HG03066 (cell line): ENCODE measurements around the gene JAZF1.
"Not testable (repeated sequence)": the region's sequence is repeated elsewhere in the genome, so short reads cannot be mapped to it uniquely, and the experiment has no call there.

Experiments used
- ATAC-seq: cut with Tn5 transposase; IDR thresholded peaks from one replicate; pipeline ENCODE4 v1.9.1; 2021; ENCODE audit warnings: low read depth; ENCODE audit not compliant: unreplicated experiment

The JAZF1 gene

DNA sequence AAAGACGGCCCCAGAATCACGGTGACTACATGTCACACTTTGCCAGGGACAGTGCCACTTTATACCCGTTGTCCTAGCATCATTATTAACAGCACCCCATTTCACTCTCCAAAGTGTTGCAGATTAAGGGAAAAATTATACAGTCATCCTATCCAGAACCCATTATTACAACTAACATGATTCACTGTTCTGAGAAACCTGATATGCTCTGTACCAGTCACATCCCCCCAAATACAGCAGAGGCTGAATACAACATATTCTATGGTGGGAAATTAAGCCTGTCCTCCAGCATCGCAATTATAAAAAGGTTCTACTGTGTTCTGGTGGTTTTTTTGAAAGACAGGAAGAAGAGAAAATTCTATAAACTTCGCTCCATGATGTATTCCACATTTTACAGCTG, 162.1 kb downstream of the JAZF1 start:
- ATAC-seq, result no peak

DNA sequence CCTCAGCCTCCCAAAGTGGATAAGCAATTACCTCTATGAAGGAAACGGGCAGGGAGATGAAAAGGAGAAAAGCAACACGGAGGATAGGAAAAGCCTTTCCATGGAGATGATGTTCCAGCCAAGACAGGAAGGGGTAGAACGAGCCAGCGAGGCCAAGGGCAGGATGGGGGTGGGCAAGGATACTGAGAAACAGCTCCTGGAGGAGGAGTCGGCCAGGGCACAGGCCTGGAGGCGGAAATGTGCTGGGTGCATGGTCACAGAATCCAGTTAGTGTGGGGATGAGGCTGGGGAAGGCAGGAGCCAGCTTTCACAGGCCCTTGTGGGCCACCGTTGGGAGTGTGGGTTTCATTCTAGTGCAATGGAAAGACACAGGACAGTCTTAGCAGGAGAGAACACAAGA, 162.6 kb downstream of the JAZF1 start:
- no peak for ATAC-seq

DNA sequence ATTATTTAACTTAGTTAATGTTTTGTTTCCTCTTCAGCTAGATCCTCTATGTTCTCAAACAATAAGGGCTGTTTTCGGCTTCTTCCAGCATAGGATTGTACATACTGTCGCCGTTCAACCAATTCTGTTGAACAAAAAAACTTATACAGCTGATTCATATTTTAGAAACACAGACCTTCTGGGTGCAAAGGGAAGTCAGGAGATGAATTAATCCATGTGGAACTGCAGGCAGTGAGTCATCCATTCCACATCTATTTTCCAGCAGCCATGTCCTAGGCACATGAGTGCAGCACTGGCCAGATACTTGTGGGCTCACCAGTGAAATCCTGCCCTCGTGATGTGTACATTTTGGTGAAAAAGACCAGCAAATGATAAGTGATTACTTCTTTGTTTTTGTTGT, 163.2 kb downstream of the JAZF1 start:
- ATAC-seq, result no peak

DNA sequence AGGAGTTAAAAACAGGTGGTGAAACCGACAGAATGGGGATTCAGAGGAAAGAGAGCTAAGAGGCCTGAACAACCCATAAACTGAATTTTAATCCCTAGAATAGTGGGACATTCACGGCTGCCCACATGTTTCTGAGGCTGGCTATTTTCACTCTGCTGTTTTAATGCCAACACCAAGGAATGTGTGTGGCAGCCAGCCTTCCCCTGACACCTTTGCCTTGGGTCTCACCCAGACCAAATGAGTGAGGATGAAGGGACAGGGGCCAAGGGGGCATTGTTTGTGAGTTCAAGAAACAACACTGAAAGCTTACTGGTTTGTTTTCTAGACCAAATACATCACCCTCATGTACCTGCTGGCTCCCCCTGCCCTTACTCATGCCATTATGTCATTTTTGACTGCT, 164.3 kb downstream of the JAZF1 start:
- ATAC-seq, result no peak

DNA sequence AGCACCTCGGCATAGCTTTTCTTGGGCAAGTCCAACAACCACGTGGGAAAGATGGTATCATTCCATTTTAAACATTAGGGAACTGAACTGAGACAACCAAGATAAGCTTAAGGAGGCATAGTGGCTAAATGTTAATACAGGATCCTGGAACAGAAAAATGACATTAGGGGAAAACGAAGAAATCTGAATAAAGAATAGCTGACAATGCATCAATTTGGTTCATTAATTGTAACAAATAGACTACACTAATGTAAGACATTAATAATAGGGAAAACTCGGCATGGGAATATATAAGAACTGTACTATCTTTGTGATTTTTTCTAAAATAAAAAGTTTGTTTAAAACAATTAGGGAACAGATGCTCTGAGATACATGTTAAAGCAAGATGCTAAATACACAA, 165.4 kb downstream of the JAZF1 start:
- no peak for ATAC-seq

DNA sequence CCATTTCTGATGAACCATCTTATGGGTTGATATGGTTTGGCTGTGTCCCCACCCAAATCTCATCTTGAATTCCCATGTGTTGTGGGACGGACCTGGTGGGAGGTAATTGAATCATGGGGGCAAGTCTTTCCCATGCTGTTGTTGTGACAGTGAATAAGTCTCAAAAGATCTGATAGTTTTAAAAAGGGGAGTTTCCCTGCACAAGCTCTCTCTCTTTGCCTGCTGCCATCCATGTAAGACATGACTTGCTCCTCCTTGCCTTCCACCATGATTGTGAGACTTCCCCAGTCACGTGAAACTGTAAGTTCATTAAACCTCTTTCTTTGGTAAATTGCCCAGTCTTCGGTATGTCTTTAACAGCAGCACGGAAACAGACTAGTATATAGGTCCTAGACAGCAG, 166.3 kb downstream of the JAZF1 start:
- not testable (repeated sequence) for ATAC-seq

DNA sequence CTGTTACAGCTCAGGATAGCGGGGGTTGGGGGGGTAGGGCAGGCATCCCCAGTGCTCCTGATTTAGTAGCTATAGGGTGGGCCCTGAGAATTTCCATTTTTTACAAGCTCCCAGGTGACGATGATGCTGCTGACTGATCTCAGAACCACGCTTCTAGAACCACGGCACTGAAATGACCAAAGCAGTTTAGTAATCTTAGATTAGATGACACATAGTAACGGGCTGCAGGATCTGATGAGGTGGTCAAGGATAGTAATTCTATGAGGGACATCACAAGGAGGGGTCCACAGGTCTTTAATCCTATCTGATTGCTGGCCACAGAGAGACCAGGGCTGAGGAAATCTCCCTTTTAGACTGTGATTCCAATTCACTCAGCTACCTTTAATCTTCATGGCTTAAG, 167.2 kb downstream of the JAZF1 start:
- ATAC-seq, result no peak

DNA sequence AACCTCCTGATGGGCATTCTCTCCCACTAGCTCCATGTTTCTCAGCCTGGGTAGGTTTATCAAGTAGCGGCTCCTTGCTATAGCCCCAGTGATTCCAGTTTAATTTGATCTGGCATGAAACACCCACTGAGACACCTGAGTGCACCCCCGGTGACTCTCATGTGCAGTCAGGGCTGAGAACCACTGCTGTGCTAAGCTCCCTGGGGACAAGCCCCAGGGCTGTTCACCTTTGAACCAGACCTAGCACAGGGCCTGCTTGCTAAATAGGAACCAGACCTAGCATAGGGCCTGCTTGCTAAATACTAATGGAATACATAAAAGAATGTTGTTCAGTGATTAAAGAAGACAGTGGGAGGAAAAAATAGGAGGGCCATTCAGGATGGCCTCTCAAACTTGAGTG, 167.6 kb downstream of the JAZF1 start:
- no peak for ATAC-seq

DNA sequence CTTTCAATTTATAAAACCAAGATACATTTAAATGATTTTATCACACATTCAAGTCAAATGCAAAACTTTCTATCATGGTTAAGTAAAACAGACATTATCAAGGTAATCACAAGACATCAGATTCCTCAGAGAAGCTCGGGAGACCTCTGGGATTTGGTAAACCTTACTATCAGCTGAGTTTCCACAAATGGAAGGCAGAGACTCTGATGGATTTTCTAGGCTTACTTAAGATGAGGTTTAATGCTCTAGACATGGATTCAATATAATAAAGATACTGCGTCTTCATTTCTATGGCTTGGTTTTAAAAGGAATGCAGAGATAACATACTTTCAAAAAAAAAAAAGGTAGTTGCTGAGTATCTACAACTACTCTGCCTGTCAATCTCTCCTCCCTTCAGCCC, 171.7 kb downstream of the JAZF1 start:
- ATAC-seq, result no peak

DNA sequence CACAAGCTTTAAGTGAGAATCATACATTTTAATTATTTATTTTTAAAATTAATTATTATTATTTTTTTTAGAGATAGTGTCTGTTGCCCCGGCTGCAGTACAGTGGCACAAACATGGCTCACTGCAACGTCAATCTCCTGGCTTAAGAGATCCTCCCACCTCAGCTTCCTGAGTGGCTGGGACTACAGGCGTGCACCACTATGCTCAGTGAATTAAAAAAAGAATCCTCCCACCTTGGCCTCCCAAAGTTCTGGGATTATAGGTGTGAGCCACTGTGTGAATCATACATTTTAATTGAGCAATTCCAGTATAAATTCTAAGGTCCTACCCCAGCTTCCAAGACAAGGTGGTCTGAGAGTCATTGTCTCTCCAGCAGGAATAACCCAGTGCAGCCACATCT, 172.4 kb downstream of the JAZF1 start:
- ATAC-seq, result no peak

DNA sequence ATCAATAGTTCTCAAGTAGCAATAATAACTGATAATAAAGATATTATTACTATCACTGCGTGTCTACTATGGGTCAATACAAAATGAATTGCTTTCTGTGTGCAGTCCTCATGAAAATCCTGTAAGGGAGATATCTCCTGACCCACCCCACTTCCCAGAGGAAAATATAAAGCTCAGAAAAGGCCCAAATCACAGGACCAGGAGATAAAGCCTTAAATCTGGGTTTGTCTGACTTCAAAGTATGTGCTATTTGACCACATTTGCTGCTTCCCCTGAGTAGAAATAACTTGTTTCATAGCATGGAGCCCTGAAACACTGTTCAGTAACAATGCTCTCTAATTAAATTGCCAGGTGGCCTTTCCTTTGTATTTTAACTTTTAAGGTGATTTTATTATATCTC, 174.1 kb downstream of the JAZF1 start:
- ATAC-seq, result no peak

DNA sequence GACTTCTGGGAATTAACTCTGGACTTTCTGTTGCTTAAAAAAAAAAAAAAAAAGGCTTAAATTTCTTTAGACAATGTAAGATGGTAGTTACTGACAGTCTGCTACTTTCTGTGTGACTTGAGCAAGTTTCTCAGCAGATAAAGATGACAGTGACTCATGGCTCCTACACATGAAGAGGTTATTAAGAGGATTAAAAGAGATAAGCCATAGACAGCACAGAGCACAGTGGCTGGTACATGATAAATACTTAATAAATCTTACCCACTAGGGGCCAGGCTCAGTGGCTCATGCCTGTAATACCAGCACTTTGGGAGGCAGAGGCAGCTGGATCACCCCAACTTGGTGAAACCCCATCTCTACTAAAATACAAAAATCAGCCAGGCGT, 174.8 kb downstream of the JAZF1 start:
- ATAC-seq, result no peak

DNA sequence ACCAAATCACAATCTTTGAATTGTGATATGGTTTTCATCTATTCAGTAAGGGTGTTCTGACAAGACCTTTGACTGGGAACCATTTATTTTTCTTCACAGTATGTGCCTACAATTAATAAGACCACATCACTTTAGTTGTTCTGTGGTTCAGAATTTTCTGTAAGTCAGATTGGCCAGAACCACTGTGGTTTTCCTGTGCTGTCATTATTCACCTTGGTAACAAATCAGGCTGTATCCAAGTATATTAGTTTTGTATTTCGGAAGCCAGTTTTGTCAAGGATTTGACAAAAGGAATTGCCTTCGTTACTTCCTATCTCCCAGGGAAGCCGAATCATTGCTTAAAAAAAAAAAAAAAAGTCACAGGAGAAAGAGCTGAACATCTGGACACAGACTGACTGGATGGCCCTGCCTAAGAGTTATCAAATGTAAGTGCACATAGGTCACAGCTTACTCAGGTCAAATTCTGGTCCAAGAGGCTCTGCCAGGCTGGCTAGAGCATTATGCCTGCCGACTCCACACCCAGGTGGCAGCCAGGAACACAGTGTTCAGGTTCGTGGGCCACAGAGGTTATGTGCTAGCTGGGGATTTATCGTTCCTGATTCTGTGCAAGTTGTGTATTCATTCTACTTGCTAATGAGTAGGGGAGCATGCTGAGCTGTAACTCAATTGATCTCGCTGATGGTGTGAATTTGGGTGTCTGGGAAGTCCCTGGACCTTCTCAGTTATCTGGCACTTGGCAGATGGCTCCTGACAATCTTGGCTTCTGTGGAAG, 175.3 kb downstream of the JAZF1 start:
- ATAC-seq, result no peak

DNA sequence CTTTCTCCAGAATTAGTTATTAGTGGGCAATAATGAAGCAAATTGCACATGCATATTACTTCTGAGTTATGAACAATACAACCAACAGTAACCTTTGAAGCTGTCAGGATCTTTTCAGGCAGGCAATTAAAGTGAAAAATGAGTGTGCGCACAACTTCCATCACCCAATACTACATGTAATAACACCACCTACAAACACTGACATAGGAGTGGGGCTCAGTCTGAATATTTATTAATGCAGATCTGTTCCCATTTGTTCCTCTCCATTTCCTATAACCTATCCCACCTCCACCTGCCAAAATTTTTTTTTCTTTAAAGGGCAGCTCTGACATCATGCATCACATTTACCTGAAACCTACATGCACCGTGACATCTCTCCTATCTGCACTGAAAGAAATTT, 177.2 kb downstream of the JAZF1 start:
- ATAC-seq, result no peak

DNA sequence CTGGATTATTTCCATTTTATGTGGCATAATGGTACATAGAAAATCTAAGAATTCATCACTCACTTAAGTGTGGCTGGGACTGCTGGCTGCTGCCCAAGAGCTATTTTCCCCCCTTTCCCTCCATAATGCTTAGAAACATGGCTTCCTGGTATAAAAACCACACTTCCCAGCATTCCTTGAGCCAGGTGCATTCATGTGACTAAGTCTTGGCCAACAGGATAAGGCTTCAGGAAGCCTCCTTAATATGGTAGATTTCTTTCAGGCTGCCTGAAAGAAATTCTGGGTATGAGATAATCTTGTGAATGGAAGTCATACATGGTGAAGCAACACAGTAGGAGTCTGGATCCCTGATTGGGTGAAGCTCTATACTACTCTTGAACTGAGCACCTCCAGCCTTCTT, 178.0 kb downstream of the JAZF1 start:
- no peak for ATAC-seq

DNA sequence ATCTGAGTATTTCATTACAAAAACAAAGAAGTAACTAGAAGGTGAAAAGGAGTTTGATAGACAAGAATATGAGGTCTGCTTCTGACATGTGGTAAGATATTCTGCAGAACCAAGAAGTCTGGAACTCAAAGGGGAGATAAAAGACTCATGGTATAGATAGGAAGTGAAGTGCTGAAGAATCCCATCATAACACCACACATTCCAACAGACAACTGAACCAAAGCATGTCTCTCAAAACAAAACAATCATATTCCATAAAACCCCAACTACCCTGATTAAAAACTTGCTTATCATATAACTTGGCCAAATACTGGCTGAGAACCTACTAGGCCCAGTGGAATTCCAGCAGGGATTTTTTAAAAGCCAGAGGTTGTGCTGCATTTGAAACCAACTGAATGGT, 178.7 kb downstream of the JAZF1 start:
- ATAC-seq, result no peak

DNA sequence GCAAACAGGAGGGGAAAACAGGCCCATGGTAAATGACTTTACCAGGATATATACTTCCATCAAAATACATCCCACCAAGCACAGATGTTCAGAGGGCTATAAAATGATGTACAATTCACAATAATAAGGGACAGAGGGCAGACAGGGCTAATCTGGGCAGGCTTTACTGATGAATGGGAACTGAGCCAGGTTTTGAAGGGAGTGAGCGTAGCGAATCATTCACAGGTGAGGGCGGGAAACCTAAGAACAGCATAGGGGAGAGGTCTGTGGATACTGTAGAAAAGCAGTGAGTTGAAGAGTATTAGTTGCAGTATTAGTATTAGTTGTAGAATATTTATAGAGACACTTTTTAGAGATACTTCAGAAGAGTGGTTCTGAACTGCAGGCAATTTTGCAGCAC, 180.8 kb downstream of the JAZF1 start:
- no peak for ATAC-seq

DNA sequence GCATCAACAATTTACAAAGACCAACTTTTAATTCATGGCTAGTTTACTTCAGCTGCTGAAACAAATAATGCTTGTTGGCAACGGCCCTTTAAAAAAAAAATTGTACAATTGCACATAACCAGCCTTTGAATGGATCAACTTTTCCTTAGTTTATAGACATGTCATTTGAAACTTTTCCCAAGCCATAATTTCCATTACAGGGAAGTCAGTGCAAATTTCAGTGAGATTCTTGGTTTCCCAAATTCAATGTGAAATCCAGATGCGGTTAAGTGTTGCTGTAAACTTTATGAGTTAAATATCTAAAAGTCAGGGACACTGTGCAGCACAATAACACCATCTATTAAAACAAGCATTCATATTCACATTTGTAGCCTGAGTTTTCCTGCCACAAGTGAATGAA, 182.2 kb downstream of the JAZF1 start:
- ATAC-seq, result no peak

DNA sequence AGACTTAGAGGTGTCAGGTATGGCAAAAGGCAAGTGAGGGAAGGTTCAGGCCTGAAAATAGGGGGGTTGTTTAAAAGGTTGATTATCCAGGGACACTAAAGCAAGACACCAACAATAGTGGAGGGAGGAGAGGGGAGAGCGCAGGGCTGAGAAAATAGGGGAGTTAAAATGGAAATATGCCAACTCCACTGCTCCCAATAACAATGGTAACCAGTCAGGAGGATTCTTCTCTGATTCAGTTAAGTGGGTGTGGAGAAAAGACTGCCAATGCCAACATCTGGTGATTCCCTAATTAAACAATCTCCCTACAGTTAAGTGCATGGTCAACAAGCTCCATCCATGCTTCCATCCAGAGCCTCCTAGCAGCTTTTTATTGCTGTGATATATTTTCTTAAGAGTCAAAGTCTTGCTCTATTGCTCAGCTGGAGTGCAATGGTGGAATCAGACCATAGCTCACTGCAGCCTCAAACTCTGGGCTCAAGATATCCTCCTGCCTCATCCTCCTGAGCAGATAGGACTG, 183.3 kb downstream of the JAZF1 start:
- no peak for ATAC-seq

DNA sequence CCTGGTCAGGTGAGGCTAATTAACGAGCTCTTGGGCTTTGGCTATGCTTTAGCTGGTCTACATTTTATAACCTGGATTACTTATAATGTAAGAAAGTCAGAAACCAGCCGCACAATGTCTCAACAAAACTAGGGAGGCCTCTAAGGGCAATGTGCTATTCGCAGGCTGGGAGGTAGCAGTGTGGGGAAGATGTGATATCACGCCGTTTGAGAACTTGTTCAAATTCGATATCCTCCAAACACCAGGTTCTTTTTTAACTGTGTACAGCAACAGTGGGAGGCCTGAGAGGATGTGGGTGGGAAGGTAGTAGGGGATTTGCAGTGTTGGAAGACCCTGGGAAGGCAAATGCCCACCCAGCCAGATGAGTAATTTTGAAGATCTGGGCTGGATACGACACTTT, 184.5 kb downstream of the JAZF1 start:
- no peak for ATAC-seq

DNA sequence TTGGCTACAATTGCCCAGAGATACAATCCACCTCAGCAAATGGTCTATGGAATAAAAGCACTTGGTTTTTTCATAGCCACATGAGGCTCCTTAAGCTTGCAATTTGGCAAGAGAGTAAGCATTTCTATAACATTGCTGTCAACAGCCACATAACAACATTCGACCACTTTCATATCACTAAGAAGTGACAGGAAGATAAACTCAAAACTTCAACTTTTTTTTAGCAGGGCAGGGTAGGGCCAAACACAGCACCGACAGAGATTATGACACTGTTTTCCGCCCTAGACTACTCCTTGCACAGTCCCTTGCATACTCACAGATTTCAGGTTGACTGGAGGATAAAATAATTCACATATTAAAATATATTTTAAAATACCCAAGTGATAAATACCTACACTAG, 185.4 kb downstream of the JAZF1 start:
- no peak for ATAC-seq

DNA sequence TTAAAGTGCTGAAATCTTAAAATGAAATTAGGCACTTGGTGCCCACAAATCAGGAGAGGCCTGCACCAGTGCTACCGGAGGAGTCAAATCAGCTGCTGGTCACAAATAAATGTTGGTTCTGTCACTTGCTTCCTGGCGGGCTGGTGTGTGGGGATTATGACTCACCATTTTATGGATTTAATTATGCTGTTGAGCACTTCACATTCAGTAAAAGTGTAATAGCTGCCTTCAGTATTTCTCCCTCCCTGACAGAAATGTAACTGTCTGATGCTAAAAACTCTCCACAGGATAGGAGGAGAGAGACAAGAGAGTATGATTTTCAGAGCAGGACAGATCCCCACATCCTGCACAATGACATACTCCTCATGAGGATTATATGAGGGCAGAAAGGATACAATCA, 186.0 kb downstream of the JAZF1 start:
- no peak for ATAC-seq
